PC-9 (cell line): ENCODE measurements around the gene XYLT2.
"Not testable (repeated sequence)": the region's sequence is repeated elsewhere in the genome, so short reads cannot be mapped to it uniquely, and the experiment has no call there.

ENCODE experiments used
- CTCF ChIP-seq: fragments of 200-600 bp; sonication (generic); conservative IDR thresholded peaks from 2 replicates; pipeline ENCODE4 v1.6.1; 2017; ENCODE audit warnings: mixed run types, antibody characterized with exemption, mild to moderate bottlenecking, moderate library complexity
- EZH2 ChIP-seq: fragments of 200-600 bp; sonication (generic); IDR thresholded peaks from 2 replicates; pipeline ENCODE4 v1.8.0; 2017; ENCODE audit warnings: antibody characterized with exemption, low read depth

DNA sequence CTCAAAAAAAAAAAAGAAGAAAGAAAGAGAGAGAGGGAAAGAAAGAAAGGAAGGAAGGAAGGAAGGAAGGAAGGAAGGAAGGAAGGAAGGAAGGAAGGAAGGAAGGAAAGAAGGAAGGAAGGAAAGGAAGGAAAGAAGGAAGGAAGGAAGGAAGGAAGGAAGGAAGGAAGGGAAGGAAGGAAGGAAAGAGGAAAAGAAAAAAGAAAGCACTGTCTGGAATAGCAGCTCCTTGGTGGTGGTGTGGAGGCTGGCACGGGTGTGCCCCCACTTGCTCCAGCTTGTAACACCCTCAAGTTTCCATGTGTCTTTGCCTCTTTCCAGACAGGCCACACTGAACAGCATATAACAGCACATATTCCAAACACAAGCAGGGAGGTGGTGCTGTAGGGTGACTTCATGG, 45.1 kb upstream of the XYLT2 start:
- not testable (repeated sequence) for TF ChIP-seq CTCF, EZH2
